ENCODE data around the gene ZNF670. TPM values are rescaled to one million over a fixed set of nuclear protein-coding genes. Genes with fewer than 3 reads are reported as not detected.
A peak's percentile ranks its signal among the peaks of the same experiment; 100 is the strongest.

The ZNF670 gene
- total and polyA plus RNA-seq, 9 of the 15 experiments (the other 6 are each of a cell fraction or from before 2014, with no cell fraction given) = 7.1 to 23.4 (median 11.8) TPM

DNA sequence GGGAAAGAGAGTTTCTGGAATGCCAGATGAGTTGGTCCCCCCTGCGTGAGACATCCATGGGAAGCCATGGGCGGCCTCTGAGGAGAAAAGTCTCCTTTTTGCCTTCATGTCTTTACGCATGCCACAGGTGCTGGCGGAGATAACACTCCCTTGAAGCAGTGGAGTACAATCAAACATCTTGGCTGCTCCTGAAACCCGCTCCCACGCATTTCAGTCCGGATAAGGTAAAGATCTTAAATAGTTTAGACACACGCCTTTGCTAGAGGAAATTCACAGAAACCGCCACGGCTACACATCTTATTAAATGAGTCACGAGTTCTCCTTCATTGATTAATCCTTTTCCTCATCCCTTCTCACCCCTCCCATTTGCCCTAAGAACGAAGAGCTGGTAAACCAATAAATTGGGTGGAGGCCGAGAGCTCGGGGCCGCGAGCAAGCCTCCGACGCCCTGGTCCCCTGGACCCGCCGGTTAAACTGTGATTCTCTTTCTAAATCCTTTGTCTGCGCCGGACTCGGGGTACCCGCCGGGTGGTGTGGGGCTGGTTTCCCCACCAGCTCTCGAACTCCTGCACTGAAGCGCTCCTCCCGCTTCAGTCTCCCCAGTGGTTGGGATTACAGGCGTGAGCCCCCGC is 32.1 kb upstream of the ZNF670 start (continued):
- TF ChIP-seq NR2C1 (IDR thresholded peaks at IDR 0.05) (no peak), NR2C1 (tag; IDR thresholded peaks at IDR 0.05) (0 out of 2 replicates have a peak, but pooled peaks have one; percentile 24), PCBP2 (IDR thresholded peaks at IDR 0.05; ENCODE audit: low read depth, low read length, poor library complexity, severe bottlenecking) (no peak), PURB (CRISPR knock-in tag; IDR thresholded peaks at IDR 0.05; ENCODE audit: low read depth) (no peak), SAP30 (IDR thresholded peaks at IDR 0.05; ENCODE audit: borderline replicate concordance, insufficient read depth, low read depth, low read length, poor library complexity, severe bottlenecking) (no peak), XRCC4 (IDR thresholded peaks at IDR 0.05; ENCODE audit: extremely low read depth, insufficient read depth, insufficient read length) (no peak), MAFG (tag; conservative IDR thresholded peaks at IDR 0.05) (no peak), MBD2 (IDR thresholded peaks at IDR 0.05; ENCODE audit: borderline replicate concordance, low read depth) (peak; percentile 41; the same call in 1 of the 2 replicates), CHCHD3 (CRISPR knock-in tag; IDR thresholded peaks at IDR 0.05) (no peak), MIER1 (IDR thresholded peaks at IDR 0.05; ENCODE audit: low read depth) (0 out of 2 replicates have a peak, but pooled peaks have one; percentile 10), E2F5 (CRISPR knock-in tag; IDR thresholded peaks at IDR 0.05) (no peak), PTRF (tag; IDR thresholded peaks at IDR 0.05) (no peak), SLC30A9 (CRISPR knock-in tag; IDR thresholded peaks at IDR 0.05) (no peak), MCM5 (IDR thresholded peaks at IDR 0.05; ENCODE audit: low read depth) (no peak), CGGBP1 (CRISPR knock-in tag; IDR thresholded peaks at IDR 0.05) (no peak), NKRF (IDR thresholded peaks at IDR 0.05; ENCODE audit: borderline replicate concordance) (no peak), IRF1 (CRISPR knock-in tag; IDR thresholded peaks at IDR 0.05; ENCODE audit: borderline replicate concordance) (no peak), GTF2A2 (tag; IDR thresholded peaks at IDR 0.05) (no peak), ZNF785 (CRISPR knock-in tag; IDR thresholded peaks at IDR 0.05) (no peak), STAT5B (CRISPR knock-in tag; IDR thresholded peaks at IDR 0.05) (no peak)
- TF ChIP-seq, protein P1, sequence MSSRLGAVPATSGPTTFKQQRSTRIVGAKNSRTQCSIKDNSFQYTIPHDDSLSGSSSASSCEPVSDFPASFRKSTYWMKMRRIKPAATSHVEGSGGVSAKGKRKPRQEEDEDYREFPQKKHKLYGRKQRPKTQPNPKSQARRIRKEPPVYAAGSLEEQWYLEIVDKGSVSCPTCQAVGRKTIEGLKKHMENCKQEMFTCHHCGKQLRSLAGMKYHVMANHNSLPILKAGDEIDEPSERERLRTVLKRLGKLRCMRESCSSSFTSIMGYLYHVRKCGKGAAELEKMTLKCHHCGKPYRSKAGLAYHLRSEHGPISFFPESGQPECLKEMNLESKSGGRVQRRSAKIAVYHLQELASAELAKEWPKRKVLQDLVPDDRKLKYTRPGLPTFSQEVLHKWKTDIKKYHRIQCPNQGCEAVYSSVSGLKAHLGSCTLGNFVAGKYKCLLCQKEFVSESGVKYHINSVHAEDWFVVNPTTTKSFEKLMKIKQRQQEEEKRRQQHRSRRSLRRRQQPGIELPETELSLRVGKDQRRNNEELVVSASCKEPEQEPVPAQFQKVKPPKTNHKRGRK (tag; IDR thresholded peaks at IDR 0.05) = no peak
- TF ChIP-seq, protein P2, sequence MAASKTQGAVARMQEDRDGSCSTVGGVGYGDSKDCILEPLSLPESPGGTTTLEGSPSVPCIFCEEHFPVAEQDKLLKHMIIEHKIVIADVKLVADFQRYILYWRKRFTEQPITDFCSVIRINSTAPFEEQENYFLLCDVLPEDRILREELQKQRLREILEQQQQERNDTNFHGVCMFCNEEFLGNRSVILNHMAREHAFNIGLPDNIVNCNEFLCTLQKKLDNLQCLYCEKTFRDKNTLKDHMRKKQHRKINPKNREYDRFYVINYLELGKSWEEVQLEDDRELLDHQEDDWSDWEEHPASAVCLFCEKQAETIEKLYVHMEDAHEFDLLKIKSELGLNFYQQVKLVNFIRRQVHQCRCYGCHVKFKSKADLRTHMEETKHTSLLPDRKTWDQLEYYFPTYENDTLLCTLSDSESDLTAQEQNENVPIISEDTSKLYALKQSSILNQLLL (CRISPR knock-in tag; IDR thresholded peaks at IDR 0.05; ENCODE audit: borderline replicate concordance) = no peak

Data from K562 (cell line).